ACHN (cell line): ENCODE results near the gene GPER1.
"Not testable (repeated sequence)": the region's sequence is repeated elsewhere in the genome, so short reads cannot be mapped to it uniquely, and the experiment has no call there.

Source experiments
- DNase-seq: peaks from one replicate; pipeline ENCODE4 v3.0.0-alpha.2; 2015
- in situ Hi-C: cut with HindIII; loops from 2 replicates; pipeline ENCODE4 v1.10.0; 2017; ENCODE audit warnings: low sequenced_read_pairs, low pct_ligation_motif_present, low pct_unique_long_range_greater_than_20kb

The GPER1 gene

GRCh38 chr7:1109581-1110310 is 21.8 kb downstream of the GPER1 start:
- in situ Hi-C loops: no loop called here
- DNase-seq: no peak

DNA sequence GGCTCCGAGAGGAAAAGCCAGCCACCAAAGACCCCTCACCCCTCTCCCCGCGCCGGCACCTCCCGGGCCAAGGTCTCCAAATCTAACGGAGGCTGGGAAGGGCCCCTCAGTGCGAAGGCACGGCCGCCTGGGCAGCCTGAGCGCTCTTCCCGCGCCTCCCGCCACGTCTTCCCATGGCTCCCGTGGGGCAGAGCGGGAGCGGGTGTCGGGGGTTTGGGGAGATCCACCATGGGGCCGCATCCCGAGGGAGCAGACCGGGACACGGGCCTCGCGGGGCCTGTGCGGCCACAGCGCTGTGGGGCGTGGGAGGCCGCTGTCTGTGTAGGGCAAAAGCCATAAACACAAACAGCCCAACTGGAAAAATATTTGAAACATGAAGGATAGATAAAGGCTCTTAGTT is 22.4 kb downstream of the GPER1 start:
- no peak for DNase-seq
- in situ Hi-C loops: no loop called here

DNA sequence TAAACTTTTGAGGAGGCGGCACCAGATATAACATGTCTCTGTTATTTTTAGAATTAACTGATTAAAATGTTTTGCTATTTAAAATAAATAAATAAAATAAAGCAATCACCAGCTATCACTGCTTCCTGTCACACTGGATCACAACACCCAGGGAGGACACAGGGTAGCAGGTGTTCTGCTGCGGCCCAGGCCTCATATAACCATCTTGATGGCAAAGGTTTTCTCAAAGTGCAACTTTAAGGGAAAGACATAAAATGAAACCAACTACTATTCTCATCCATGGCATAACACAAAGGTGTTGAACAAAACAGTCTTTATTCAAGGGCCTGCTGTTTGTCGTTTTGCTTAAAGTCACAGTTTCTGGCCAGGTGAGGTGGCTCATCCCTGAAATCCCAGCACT is 23.2 kb downstream of the GPER1 start:
- in situ Hi-C loops: no loop called here

GRCh38 chr7:1112109-1112508 is 24.2 kb downstream of the GPER1 start:
- DNase-seq: no peak
- in situ Hi-C loops: no loop called here

More for the DNA sequence above, 23.2 kb downstream of the GPER1 start:
- no peak for DNase-seq

DNA sequence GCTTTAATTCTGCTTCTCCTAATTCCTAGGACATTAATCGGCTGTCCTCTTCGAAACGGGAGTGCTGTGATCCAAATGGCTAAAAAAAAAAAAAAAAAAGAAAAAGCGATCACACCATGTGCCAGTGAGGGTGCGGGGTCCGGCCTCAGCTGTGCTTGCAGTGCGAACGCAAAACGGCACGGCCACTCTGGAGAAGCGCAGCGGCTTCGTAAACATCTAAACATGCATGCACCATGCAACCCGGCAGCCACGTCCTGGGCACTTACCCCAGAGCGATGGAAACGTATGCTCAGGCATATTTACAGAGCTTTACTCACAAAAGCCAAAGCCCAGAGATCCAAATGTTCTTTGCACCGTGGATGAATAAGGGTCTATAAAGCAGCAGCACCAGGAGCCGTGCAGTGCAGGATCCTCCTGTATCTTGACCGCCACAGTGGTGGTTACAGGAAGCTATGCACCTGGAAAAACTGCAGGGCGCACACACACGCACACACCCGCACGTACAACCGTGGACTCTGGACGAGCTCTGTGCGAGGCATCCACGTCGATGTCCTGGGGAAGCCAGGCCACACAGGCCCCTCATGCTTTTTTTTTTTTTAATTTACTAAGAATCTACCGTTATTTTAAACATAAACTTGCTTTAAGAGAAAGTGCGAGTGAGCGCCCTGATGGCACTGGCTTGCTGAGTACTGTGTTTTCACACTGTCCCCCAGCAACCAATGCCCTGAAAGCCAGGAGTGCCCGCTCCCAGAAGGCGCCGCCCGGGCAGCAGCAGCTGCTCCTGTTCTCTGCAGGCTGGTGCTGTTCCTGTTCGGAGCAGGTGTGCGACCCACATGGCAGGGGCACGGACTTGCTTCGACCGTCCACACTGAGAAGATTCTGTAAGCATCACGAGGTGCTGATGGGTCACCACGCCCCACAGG is 25.0 kb downstream of the GPER1 start:
- no peak for DNase-seq
- in situ Hi-C loops: no loop called here

GRCh38 chr7:1113548-1113885 is 25.6 kb downstream of the GPER1 start:
- DNase-seq: no peak
- in situ Hi-C loops: no loop called here

- in situ Hi-C loops: no loop called here
- DNase-seq: no peak
Measured at GRCh38 chr7:1114088-1114487, 26.2 kb downstream of the GPER1 start.

DNA sequence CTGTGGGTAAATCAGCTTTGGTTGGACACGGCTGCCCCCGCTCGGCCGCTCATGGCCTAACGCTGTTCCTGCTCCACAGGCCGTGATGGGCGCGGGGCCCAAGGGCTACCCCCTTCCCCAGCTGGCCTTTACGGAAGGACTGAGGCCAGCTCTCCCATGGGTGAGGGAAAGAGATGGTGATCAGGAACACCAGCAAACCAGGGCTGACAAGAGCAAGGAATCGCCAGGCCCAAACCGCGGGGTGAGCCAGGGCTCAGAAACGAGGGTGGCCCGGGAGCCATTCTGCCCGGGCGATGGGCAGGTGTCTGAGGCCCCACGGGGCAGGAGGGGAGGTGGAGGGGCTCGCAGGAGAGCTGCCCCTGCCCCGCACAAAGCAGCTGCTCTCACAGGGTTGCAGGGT is 26.6 kb downstream of the GPER1 start:
- no peak for DNase-seq
- in situ Hi-C loops: no loop called here

DNA sequence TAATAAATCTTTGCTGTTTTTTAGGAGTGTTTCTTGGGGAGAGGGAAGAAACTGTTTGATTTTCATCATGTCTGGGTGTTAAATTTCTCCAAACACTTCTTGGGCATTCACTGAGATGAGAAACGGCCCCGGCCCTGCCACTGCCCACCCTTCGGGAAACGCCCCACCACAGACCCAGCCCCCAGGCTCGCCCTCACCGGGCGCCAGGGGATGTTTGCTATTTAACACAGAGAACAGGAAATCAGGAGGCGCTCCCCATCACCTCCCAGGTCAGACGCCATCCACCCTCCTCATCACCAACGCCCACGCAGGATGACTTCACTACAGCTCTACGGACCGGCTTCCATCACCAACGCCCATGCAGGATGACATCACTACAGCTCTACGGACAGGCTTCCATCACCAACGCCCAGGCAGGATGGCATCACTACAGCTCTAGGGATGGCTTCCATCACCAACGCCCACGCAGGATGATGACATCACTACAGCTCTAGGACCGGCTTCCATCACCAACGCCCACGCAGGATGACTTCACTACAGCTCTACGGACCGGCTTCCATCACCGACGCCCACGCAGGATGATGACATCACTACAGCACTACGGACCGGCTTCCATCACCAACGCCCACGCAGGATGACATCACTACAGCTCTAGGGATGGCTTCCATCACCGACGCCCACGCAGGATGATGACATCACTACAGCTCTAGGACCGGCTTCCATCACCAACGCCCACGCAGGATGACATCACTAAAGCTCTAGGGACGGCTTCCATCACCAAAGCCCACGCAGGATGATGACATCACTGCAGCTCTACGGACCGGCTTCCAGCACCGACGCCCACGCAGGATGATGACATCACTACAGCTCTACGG is 27.5 kb downstream of the GPER1 start:
- in situ Hi-C loops: not testable (repeated sequence)

GRCh38 chr7:1116383-1117008 is 28.6 kb downstream of the GPER1 start:
- DNase-seq, in situ Hi-C loops: not testable (repeated sequence)

More for the DNA sequence above, 27.5 kb downstream of the GPER1 start:
- DNase-seq: not testable (repeated sequence)

- in situ Hi-C loops: no loop called here
- DNase-seq: no peak
Measured at GRCh38 chr7:1117321-1117928, 29.5 kb downstream of the GPER1 start.

DNA sequence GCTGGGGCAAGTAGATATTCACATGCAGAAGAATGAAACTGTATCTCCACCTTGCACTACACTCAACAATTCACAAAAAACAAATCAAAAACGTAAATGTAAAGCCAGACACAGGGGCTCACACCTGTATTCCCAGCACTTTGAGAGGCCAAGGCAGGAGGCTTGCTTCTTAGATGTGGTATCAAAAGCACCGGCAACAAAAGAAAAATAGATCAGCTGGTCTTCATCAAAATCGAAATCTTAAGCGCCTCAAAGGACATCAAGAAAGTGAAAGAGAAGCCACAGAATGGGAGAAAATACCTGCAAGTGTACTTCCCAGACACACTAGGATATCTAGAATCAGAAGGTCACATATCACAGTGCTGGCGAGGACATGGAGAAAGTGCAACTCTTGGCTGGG is 31.3 kb downstream of the GPER1 start:
- no peak for DNase-seq

DNA sequence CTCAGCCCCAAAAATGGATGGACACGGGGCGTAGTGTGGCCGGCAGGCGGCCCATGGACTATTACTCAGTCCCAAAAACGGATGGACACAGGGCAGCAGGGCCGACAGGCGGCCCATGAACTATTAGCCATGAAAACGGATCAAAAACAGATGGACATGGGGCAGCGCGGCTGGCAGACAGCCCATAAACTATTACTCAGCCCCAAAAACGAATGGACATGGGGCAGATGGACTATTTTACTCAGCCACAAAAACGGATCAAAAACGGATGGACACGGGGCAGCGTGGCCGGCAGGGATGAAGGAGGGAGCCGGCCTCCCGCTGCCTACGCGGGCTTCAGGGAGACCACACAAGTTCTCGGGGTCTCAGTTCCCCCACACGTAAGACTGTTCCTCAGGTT is 32.9 kb downstream of the GPER1 start:
- no peak for DNase-seq
- in situ Hi-C loops: no loop called here

More for the DNA sequence above, 31.3 kb downstream of the GPER1 start:
- in situ Hi-C loops: no loop called here

DNA sequence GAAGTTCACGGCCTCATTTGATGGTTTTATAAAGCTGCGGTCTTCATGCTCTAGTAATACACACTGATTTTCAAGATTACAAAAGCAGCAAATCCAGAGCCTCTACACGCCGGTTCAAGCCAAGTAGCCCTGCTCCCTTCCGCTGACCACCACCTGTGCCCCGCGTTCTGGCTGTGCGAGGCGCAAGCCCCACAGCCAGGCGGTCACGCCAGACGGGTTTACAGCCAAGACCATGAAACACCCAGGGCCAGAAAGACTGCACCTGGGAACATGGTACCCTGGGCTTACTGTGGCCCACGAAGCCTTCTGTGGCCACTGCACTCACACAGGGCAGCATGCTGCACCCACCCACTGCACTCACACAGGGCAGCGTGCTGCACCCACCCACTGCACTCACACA is 33.6 kb downstream of the GPER1 start:
- in situ Hi-C loops: no loop called here

GRCh38 chr7:1121886-1122831 is 34.2 kb downstream of the GPER1 start:
- in situ Hi-C loops: no loop called here
- DNase-seq: no peak

More for the DNA sequence above, 33.6 kb downstream of the GPER1 start:
- no peak for DNase-seq

GRCh38 chr7:1122832-1123501 is 35.1 kb downstream of the GPER1 start:
- in situ Hi-C loops: no loop called here
- no peak for DNase-seq

DNA sequence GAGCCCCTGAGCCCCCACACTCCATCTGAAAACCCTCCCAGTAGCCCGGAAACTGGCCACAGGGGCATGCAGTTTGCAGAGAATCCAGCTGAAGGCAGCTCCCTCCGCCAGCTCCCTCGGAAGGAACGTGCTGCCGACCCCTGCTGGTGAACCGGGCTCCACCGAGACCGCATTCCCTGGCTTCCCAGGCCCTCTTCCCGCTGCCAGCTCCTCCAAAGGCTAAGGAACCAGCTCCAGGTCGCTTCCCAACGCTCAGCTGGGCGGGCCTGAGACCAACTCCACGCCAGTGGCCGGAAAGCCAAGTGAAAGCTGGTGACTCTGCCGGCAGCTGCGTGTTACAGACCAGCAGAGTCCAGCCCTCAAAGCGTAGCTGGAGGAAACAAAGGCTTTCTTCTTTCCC is 35.8 kb downstream of the GPER1 start:
- DNase-seq: no peak
- in situ Hi-C loops: no loop called here
